SK-N-SH (cell line): ENCODE data around the gene CASKIN1. TPM values are rescaled to one million over a fixed set of nuclear protein-coding genes. Genes with fewer than 3 reads are reported as not detected.

Experiments
- CTCF ChIA-PET: fragments of 300-600, 350-600 bp; formaldehyde crosslinking; extraction: SDS; loops from one replicate; lab custom pipeline; 2021; lab: Yijun Ruan, JAX
- POLR2A ChIA-PET: fragments of 350-600 bp; sonication (Branson Sonifier 250); formaldehyde crosslinking; extraction: SDS; loops from one replicate; lab custom pipeline; 2020; ENCODE audit warnings: antibody characterized with exemption, inconsistent platforms; lab: Yijun Ruan, JAX
- DNase-seq: peaks from one replicate; pipeline ENCODE4 v3.0.0; 2012
- H2AFZ ChIP-seq: fragments of 200-600 bp; sonication (generic); 2 replicates; pipeline ENCODE4 v1.8.1; 2016; ENCODE audit warnings: antibody characterized with exemption, mild to moderate bottlenecking, low read depth
- H3F3A ChIP-seq: fragments of 200-600 bp; sonication (generic); replicated peaks from 2 replicates; pipeline ENCODE3; 2016; ENCODE audit warnings: antibody characterized with exemption, mild to moderate bottlenecking; ENCODE audit not compliant: insufficient read depth
- H3K27ac ChIP-seq, 2 experiments: fragments of 200-500 bp in 1 of 2; fragments of 200-600 bp in 1 of 2; sonication (Bioruptor generic) in 1 of 2; sonication (generic), shearing (Covaris generic) in 1 of 2; 2 replicates each; pipeline versions ENCODE4 v1.5.1 to v1.6.1; 2014 to 2016; ENCODE audit warnings: low read depth in 2 of 2, inconsistent platforms in 1 of 2, low read length in 1 of 2, mild to moderate bottlenecking in 1 of 2, mixed read lengths in 1 of 2
- H3K27me3 ChIP-seq: fragments of 200-600 bp; sonication (generic), shearing (Covaris generic); 2 replicates; pipeline ENCODE4 v1.6.1; 2016; ENCODE audit warnings: mixed run types; ENCODE audit not compliant: insufficient read depth
- H3K36me3 ChIP-seq, 2 experiments: fragments of 200-500 bp in 1 of 2; fragments of 200-600 bp in 1 of 2; sonication (Bioruptor generic) in 1 of 2; sonication (generic) in 1 of 2; replicated peaks in 1 of 2; 2 replicates each; pipeline versions ENCODE3 to v1.5.1; 2014 to 2016; ENCODE audit warnings: low read length in 1 of 2, mild to moderate bottlenecking in 1 of 2; ENCODE audit not compliant: insufficient read depth in 2 of 2, control insufficient read depth in 1 of 2
- H3K4me1 ChIP-seq, 2 experiments: fragments of 200-500 bp in 1 of 2; fragments of 200-600 bp in 1 of 2; sonication (Bioruptor generic) in 1 of 2; sonication (generic), shearing (Covaris generic) in 1 of 2; 2 replicates each; pipeline versions ENCODE4 v1.5.1 to v1.6.1; 2014 to 2016; ENCODE audit warnings: low read depth in 1 of 2, low read length in 1 of 2, mixed run types in 1 of 2; ENCODE audit not compliant: insufficient read depth in 2 of 2, control insufficient read depth in 1 of 2
- H3K4me2 ChIP-seq: fragments of 200-600 bp; sonication (generic), shearing (Covaris generic); 2 replicates; pipeline ENCODE4 v1.6.1; 2017; ENCODE audit warnings: mixed run types
- H3K4me3 ChIP-seq, 2 experiments: fragments of 200-500 bp in 1 of 2; fragments of 200-600 bp in 1 of 2; sonication (Bioruptor generic) in 1 of 2; sonication (generic), shearing (Covaris generic) in 1 of 2; 2 replicates each; pipeline versions ENCODE4 v1.5.1 to v1.8.1; 2014 to 2016; ENCODE audit warnings: low read depth in 2 of 2, inconsistent platforms in 1 of 2, low read length in 1 of 2, mild to moderate bottlenecking in 1 of 2, mixed read lengths in 1 of 2, moderate library complexity in 1 of 2
- H3K79me2 ChIP-seq: fragments of 200-600 bp; sonication (generic); 2 replicates; pipeline ENCODE4 v1.8.1; 2017; ENCODE audit warnings: mild to moderate bottlenecking; ENCODE audit not compliant: insufficient read depth
- H3K9ac ChIP-seq: fragments of 200-600 bp; sonication (generic); 2 replicates; pipeline ENCODE4 v1.6.1; 2017; ENCODE audit warnings: mixed run types
- H3K9me2 ChIP-seq: fragments of 200-600 bp; sonication (generic); 2 replicates; pipeline ENCODE4 v1.6.1; 2017; ENCODE audit warnings: mixed run types
- H3K9me3 ChIP-seq: fragments of 200-600 bp; sonication (generic); 2 replicates; pipeline ENCODE4 v1.6.1; 2017; ENCODE audit warnings: mixed run types, mild to moderate bottlenecking, moderate library complexity
- H4K20me1 ChIP-seq: fragments of 200-600 bp; sonication (generic); 2 replicates; pipeline ENCODE4 v1.6.1; 2017; ENCODE audit warnings: mild to moderate bottlenecking, mixed run types; ENCODE audit not compliant: insufficient read depth
- CHD2 ChIP-seq: fragments of 150-350 bp; IDR thresholded peaks from 2 replicates; pipeline ENCODE4 v1.6.1; 2018; ENCODE audit warnings: low read length; ENCODE audit not compliant: partially characterized antibody
- EP300 ChIP-seq, 2 experiments: IDR thresholded peaks; 2 replicates each; pipeline versions ENCODE4 v1.4.0 to v1.6.1; 2012; ENCODE audit warnings: borderline replicate concordance in 1 of 2, low read depth in 1 of 2, low read length in 1 of 2
- EZH2phosphoT487 ChIP-seq: fragments of 200-600 bp; sonication (generic); IDR thresholded peaks from 2 replicates; pipeline ENCODE4 v1.6.1; 2017; ENCODE audit warnings: low read depth, mixed run types, mild to moderate bottlenecking, antibody characterized with exemption, moderate library complexity, borderline replicate concordance
- FOXJ3 ChIP-seq: sonication (generic); formaldehyde crosslinking; IDR thresholded peaks from 2 replicates; pipeline ENCODE4 v1.5.1; 2020; ENCODE audit warnings: mild to moderate bottlenecking, missing genetic modification reagents
- GATA2 ChIP-seq: sonication (generic); formaldehyde crosslinking; IDR thresholded peaks from 2 replicates; pipeline ENCODE4 v1.5.0; 2020; ENCODE audit warnings: mild to moderate bottlenecking, missing genetic modification reagents
- POLR2AphosphoS5 ChIP-seq: IDR thresholded peaks from 2 replicates; pipeline ENCODE4 v1.6.1; 2012; ENCODE audit warnings: low read depth, low read length
- RAD21 ChIP-seq: IDR thresholded peaks from 2 replicates; pipeline ENCODE4 v1.6.1; 2012; ENCODE audit warnings: mild to moderate bottlenecking, low read length
- RFX5 ChIP-seq: IDR thresholded peaks from 2 replicates; pipeline ENCODE4 v1.6.1; 2012; ENCODE audit warnings: mild to moderate bottlenecking, improper control_type of control experiment, low read length
- RXRA ChIP-seq: IDR thresholded peaks from 2 replicates; pipeline ENCODE4 v1.4.0; 2012; ENCODE audit warnings: low read depth, mild to moderate bottlenecking, borderline replicate concordance
- SIN3A ChIP-seq: IDR thresholded peaks from 2 replicates; pipeline ENCODE4 v1.6.1; 2012; ENCODE audit warnings: low read depth, mild to moderate bottlenecking, low read length, moderate library complexity, borderline replicate concordance
- SMC3 ChIP-seq: IDR thresholded peaks from 2 replicates; pipeline ENCODE4 v1.6.1; 2012; ENCODE audit warnings: low read depth, low read length, improper control_type of control experiment
- TEAD4 ChIP-seq: IDR thresholded peaks from 2 replicates; pipeline ENCODE4 v1.4.0; 2012; ENCODE audit warnings: mild to moderate bottlenecking, borderline replicate concordance; ENCODE audit not compliant: insufficient read depth
- YY1 ChIP-seq: IDR thresholded peaks from 2 replicates; pipeline ENCODE4 v1.4.0; 2012; ENCODE audit warnings: low read depth, mild to moderate bottlenecking
- WGBS: methylation state at CpG from one replicate; pipeline ENCODE4 v1.1.6; 2017; ENCODE audit warnings: low lambda C conversion rate; 5-methylcytosine and 5-hydroxymethylcytosine counted together
- polyA plus RNA-seq, 3 experiments: library from polyadenylated mRNA; depleted of rRNA; stranded (reverse); fragments of >200 nt; gene quantifications; 2 replicates each; pipeline ENCODE4 v1.2.3, GENCODE V29; 2012
- TF ChIP-seq, protein P1 (sequence below): IDR thresholded peaks from 2 replicates; pipeline ENCODE4 v1.4.0; 2012; ENCODE audit warnings: low read depth
- TF ChIP-seq, protein P2 (sequence below): IDR thresholded peaks from 2 replicates; pipeline ENCODE4 v1.4.0; 2012; ENCODE audit warnings: low read depth, borderline replicate concordance
- TF ChIP-seq, protein P3 (sequence below): fragments of 150-350 bp; IDR thresholded peaks from 2 replicates; pipeline ENCODE4 v1.6.1; 2017; ENCODE audit warnings: antibody characterized with exemption, low read length, low read depth, borderline replicate concordance

CASKIN1 gene
- polyA plus RNA-seq, 1 of the 3 experiments (the other 2 are of a cell fraction): 1.7 TPM

DNA sequence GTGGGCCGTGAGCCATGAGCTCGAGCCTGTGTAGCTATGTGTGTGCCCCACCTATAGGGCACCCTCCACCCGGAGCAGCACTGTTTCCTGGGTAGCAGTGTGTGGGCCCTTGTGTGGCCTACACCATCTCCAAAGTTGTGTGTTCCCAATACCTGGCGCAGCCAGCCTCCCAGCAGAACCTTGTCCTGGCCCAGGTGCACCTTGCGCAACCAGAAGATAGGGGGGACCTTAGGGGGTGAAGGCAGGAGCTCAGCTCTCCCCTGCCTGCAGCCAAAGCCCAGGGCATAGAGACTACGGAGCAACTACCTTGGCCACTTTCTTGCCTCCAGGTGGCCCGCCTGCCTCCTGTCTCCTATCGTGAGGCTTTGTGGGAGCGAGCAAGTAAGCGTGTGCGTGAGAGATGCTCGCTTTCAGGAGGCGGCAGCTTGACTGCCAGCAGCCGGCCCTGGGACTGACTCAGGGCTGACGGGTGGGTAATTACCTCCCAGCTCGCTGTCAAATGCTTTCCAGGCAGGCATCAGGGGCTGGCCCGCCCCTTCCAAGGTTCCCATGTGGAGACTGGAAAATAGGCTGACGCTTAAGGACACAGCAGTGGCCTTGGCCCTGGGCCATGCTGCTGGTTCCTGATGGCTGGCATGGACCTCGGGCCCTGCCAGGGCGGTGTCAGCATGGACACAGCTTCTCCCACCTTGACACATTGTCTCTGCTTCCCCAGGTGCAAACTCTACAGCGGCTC lies 21.8 kb downstream of the CASKIN1 start:
- no peak for TF ChIP-seq YY1
- no peak for TF ChIP-seq SMC3
- no peak for TF ChIP-seq RFX5
- TF ChIP-seq, protein P1, sequence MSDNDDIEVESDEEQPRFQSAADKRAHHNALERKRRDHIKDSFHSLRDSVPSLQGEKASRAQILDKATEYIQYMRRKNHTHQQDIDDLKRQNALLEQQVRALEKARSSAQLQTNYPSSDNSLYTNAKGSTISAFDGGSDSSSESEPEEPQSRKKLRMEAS: no peak
- TF ChIP-seq EZH2phosphoT487: no peak
- TF ChIP-seq GATA2 (CRISPR knock-in tag): no peak
- no peak for TF ChIP-seq EP300 (IDR thresholded peaks at IDR 0.05; ENCODE audit: borderline replicate concordance in 1 of 2, low read depth in 1 of 2, low read length in 1 of 2)
- TF ChIP-seq TEAD4: no peak
- TF ChIP-seq RAD21: no peak
- no peak for TF ChIP-seq SIN3A
- TF ChIP-seq, protein P2, sequence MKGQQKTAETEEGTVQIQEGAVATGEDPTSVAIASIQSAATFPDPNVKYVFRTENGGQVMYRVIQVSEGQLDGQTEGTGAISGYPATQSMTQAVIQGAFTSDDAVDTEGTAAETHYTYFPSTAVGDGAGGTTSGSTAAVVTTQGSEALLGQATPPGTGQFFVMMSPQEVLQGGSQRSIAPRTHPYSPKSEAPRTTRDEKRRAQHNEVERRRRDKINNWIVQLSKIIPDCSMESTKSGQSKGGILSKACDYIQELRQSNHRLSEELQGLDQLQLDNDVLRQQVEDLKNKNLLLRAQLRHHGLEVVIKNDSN: no peak
- TF ChIP-seq RXRA: no peak
- no peak for TF ChIP-seq POLR2AphosphoS5
- no peak for TF ChIP-seq CHD2
- no peak for TF ChIP-seq FOXJ3 (CRISPR knock-in tag)
- TF ChIP-seq, protein P3, sequence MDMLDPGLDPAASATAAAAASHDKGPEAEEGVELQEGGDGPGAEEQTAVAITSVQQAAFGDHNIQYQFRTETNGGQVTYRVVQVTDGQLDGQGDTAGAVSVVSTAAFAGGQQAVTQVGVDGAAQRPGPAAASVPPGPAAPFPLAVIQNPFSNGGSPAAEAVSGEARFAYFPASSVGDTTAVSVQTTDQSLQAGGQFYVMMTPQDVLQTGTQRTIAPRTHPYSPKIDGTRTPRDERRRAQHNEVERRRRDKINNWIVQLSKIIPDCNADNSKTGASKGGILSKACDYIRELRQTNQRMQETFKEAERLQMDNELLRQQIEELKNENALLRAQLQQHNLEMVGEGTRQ: no peak
- WGBS: 99% methylated on average over 13 of the region's 21 CpGs
- H3K36me3 ChIP-seq: peaks cover 0 to 73% of the 10 kb centered on the region in 2 experiments
- ChIA-PET POLR2A (interaction anchor here (1.4 kb wide), 1 partner anchor 12 kb away, joined by 4 read pairs; no protein-coding TSS in a partner anchor), CTCF (interaction anchor here (1.5 kb wide), 1 partner anchor 20 kb away, joined by 4 read pairs; no protein-coding TSS in a partner anchor)
- no peaks in the 10 kb centered on the region for H3K9me3 ChIP-seq
- no peak for DNase-seq
- H3K4me2 ChIP-seq: no peak overlapping the region
- no peak overlapping the region for H3K4me3 ChIP-seq
- no peak overlapping the region for H2AFZ ChIP-seq
- H3K79me2 ChIP-seq: no peaks in the 10 kb centered on the region
- no peak overlapping the region for H3K27ac ChIP-seq
- H3K9ac ChIP-seq: no peak overlapping the region
- no peaks in the 10 kb centered on the region for H3K9me2 ChIP-seq
- H3F3A ChIP-seq: no peaks in the 10 kb centered on the region
- no peaks in the 10 kb centered on the region for H4K20me1 ChIP-seq
- no peaks in the 10 kb centered on the region for H3K4me1 ChIP-seq
- H3K27me3 ChIP-seq: no peaks in the 10 kb centered on the region
